GM12873 (cell line): ENCODE measurements around the gene MFRP.

Experiments
- CTCF ChIP-seq: IDR thresholded peaks from 2 replicates; pipeline ENCODE4 v1.5.1; 2012; ENCODE audit warnings: low read depth, mild to moderate bottlenecking, moderate library complexity, low read length, control low read depth; ENCODE audit not compliant: insufficient read depth; ENCODE audit errors: missing control alignments

Gene MFRP

GRCh38 chr11:119306373-119306890, 40.1 kb downstream of the MFRP start:
- TF ChIP-seq CTCF = no peak

- no peak for TF ChIP-seq CTCF
Measured at GRCh38 chr11:119305556-119306372, 40.7 kb downstream of the MFRP start.

GRCh38 chr11:119303227-119303718, 43.2 kb downstream of the MFRP start:
- TF ChIP-seq CTCF = no peak

GRCh38 chr11:119300198-119300964, 46.1 kb downstream of the MFRP start:
- no peak for TF ChIP-seq CTCF

GRCh38 chr11:119299416-119299815, 47.1 kb downstream of the MFRP start:
- no peak for TF ChIP-seq CTCF

- TF ChIP-seq CTCF = no peak
Measured at GRCh38 chr11:119298726-119299125, 47.8 kb downstream of the MFRP start.

GRCh38 chr11:119297938-119298337, 48.6 kb downstream of the MFRP start:
- no peak for TF ChIP-seq CTCF
